GM10266 (cell line): ENCODE data around the gene DST.
"Not testable (repeated sequence)": the region's sequence is repeated elsewhere in the genome, so short reads cannot be mapped to it uniquely, and the experiment has no call there.

ENCODE experiments used
- DNase-seq: peaks from one replicate; pipeline ENCODE4 v3.0.0; 2012; ENCODE audit errors: extremely low spot score
- CTCF ChIP-seq: IDR thresholded peaks from 2 replicates; pipeline ENCODE4 v1.5.1; 2012; ENCODE audit warnings: mild to moderate bottlenecking, low read depth; ENCODE audit not compliant: control insufficient read depth, insufficient read depth; ENCODE audit errors: missing control alignments

Gene DST

DNA sequence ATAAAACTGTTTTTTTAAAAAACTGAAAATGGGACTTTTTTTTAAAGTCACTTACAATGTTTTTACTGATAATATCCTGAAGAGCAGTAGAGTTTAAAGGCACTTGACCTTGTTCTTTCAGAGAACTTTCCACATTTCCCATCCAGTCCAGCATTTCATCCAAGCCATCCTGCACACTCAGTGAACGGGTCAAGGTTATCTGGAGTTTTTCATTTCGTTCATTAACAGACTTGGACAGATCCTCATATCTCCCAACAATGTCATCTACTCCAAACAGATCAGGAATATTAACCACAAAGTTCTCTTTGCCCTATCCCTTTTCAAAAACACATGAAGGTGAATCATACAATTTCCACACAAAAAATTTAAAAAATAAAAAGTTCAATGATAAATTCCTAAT, 69.1 kb downstream of the DST start:
- DNase-seq = no peak

GRCh38 chr6:56572788-56573471, 69.8 kb downstream of the DST start:
- TF ChIP-seq CTCF = no peak
- DNase-seq = no peak

More for the DNA sequence above, 69.1 kb downstream of the DST start:
- no peak for TF ChIP-seq CTCF

DNA sequence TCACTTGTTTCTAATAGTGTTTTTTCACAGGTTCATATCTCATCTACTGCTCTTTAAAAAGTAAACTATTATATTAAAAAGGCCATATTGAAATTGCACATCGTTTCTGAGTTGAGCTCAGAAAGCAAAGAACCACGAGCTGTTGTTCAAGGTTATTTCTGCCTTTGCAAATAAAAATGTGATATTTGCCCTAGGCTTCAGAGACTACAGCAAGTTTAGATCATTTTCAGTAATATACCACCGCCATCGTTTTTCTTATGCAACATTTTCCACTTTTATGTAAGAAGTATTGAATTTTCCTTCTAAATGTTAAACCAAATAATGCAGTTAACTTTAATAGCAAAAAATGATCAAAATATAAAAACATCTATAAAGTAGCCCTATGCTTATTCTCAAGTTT, 71.1 kb downstream of the DST start:
- no peak for TF ChIP-seq CTCF
- DNase-seq = no peak

- peak; percentile 12 for DNase-seq
Measured at GRCh38 chr6:56570413-56571359, 72.0 kb downstream of the DST start.

GRCh38 chr6:56567501-56567900, 75.2 kb downstream of the DST start:
- DNase-seq = no peak
- TF ChIP-seq CTCF = no peak

More at GRCh38 chr6:56570413-56571359, 72.0 kb downstream of the DST start:
- peak; percentile 48 for TF ChIP-seq CTCF

- DNase-seq = not testable (repeated sequence)
Measured at GRCh38 chr6:56562730-56563129, 80.0 kb downstream of the DST start.

GRCh38 chr6:56556751-56557540, 85.7 kb downstream of the DST start:
- TF ChIP-seq CTCF = no peak
- DNase-seq = no peak
